ENCODE results near the gene MYOZ2. TPM values are rescaled to one million over a fixed set of nuclear protein-coding genes. Genes with fewer than 3 reads are reported as not detected.

The MYOZ2 gene
- total and polyA plus RNA-seq, 3 experiments from 2014 or later, result not detected

GRCh38 chr4:119116925-119117900 lies 18.4 kb upstream of the MYOZ2 start:
- CTCF ChIA-PET, result no interaction called here
- Mint-ChIP-seq H3K9me3 (no peaks in the 10 kb centered on the region), H3K27ac (no peak overlapping the region), H3K4me1 (peaks cover 0 to 4% (median 4%) of the 10 kb centered on the region in 3 donors), H3K27me3 (peaks cover 0 to 20% of the 10 kb centered on the region in 2 donors), H3K36me3 (no peaks in the 10 kb centered on the region), H3K4me3 (no peak overlapping the region)
- Histone ChIP-seq H3K27ac (ENCODE audit: low read depth, low read length) (no peak overlapping the region), H3K4me3 (ENCODE audit: low read length) (no peak overlapping the region), H3K9me3 (ENCODE audit: low read length) (no peaks in the 10 kb centered on the region), H3K36me3 (ENCODE audit: insufficient read depth, low read length) (no peaks in the 10 kb centered on the region), H3K4me1 (ENCODE audit: insufficient read depth, low read length) (no peaks in the 10 kb centered on the region), H3K27me3 (ENCODE audit: insufficient read depth, low read length, poor library complexity, severe bottlenecking) (no peaks in the 10 kb centered on the region)
- no peak for DNase-seq
- POLR2A ChIA-PET, result no interaction called here

DNA sequence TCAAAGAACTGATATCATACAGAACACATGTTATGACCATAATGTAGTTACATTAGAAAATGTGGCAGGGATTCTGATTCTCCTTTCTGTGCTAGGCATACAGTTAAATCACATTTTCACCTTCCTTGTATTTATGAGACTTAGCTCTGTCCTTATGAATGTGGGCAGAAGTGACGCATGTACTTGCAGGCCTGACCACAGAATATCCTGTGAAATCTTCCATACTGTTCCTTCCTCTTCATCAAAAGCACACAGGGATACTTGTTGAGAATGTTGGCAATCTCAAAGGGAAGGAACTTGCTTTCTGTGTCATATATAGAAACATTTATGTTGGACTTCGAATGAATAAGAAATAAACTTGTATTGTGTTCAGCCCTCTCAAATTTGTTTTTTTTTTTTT lies 17.2 kb upstream of the MYOZ2 start:
- H3K4me3 ChIP-seq (ENCODE audit: low read length), result no peak overlapping the region
- no peaks in the 10 kb centered on the region for H3K9me3 ChIP-seq (ENCODE audit: low read length)
- no peaks in the 10 kb centered on the region for H3K36me3 ChIP-seq (ENCODE audit: insufficient read depth, low read length)
- POLR2A ChIA-PET, result no interaction called here
- no peaks in the 10 kb centered on the region for H3K9me3 Mint-ChIP-seq
- no peaks in the 10 kb centered on the region for H3K4me1 ChIP-seq (ENCODE audit: insufficient read depth, low read length)
- peaks cover 0 to under 1% (median under 1%) of the 10 kb centered on the region in 3 donors for H3K4me1 Mint-ChIP-seq
- H3K27me3 Mint-ChIP-seq, result peaks cover 0 to 17% of the 10 kb centered on the region in 2 donors
- H3K27ac Mint-ChIP-seq, result no peak overlapping the region
- H3K4me3 Mint-ChIP-seq, result no peak overlapping the region
- DNase-seq, result no peak
- H3K36me3 Mint-ChIP-seq, result no peaks in the 10 kb centered on the region
- H3K27me3 ChIP-seq (ENCODE audit: insufficient read depth, low read length, poor library complexity, severe bottlenecking), result no peaks in the 10 kb centered on the region
- no peak overlapping the region for H3K27ac ChIP-seq (ENCODE audit: low read depth, low read length)
- CTCF ChIA-PET, result no interaction called here

- H3K4me1 Mint-ChIP-seq, result peaks cover 5 to 12% (median 5%) of the 10 kb centered on the region in 3 donors
- Histone ChIP-seq H3K36me3 (ENCODE audit: insufficient read depth, low read length) (no peaks in the 10 kb centered on the region), H3K4me1 (ENCODE audit: insufficient read depth, low read length) (no peaks in the 10 kb centered on the region), H3K27me3 (ENCODE audit: insufficient read depth, low read length, poor library complexity, severe bottlenecking) (no peaks in the 10 kb centered on the region), H3K9me3 (ENCODE audit: low read length) (no peaks in the 10 kb centered on the region), H3K27ac (ENCODE audit: low read depth, low read length) (no peak overlapping the region), H3K4me3 (ENCODE audit: low read length) (no peak overlapping the region)
- no peaks in the 10 kb centered on the region for H3K36me3 Mint-ChIP-seq
- DNase-seq, result no peak
- CTCF ChIA-PET, result no interaction called here
- H3K4me3 Mint-ChIP-seq, result no peak overlapping the region
- no peaks in the 10 kb centered on the region for H3K27me3 Mint-ChIP-seq
- POLR2A ChIA-PET, result interaction anchor here (0.7 kb wide), 1 partner anchor 88 kb away, joined by 3 read pairs; the partner anchor contains the start of gene USP53
- no peak overlapping the region for H3K27ac Mint-ChIP-seq
- no peaks in the 10 kb centered on the region for H3K9me3 Mint-ChIP-seq
Observed at GRCh38 chr4:119124352-119124751, 11.3 kb upstream of the MYOZ2 start.

DNA sequence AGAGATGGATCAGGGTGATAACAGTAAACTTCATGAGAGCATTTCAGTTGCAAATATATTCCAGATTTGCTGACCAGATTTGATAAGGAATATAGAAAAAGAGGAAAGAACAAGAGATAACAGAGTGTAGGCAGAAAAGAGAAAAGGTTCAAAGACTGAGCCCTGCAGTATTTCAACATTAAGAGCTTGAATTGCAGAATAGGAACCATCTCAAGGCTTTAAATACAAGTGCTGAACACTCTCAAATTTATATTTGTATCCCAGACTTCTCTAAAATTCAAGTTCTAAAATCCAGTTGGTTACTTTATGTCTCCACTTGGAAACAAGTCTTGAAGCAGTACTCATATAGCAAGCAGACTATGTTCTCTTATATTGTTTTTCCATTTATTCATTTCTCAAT lies 9.7 kb upstream of the MYOZ2 start:
- no peak overlapping the region for H3K27ac Mint-ChIP-seq
- H3K36me3 ChIP-seq (ENCODE audit: insufficient read depth, low read length), result no peaks in the 10 kb centered on the region
- H3K9me3 ChIP-seq (ENCODE audit: low read length), result no peaks in the 10 kb centered on the region
- no peak overlapping the region for H3K4me3 ChIP-seq (ENCODE audit: low read length)
- ChIA-PET POLR2A (no interaction called here), CTCF (no interaction called here)
- H3K4me1 ChIP-seq (ENCODE audit: insufficient read depth, low read length), result no peaks in the 10 kb centered on the region
- DNase-seq, result no peak
- H3K36me3 Mint-ChIP-seq, result no peaks in the 10 kb centered on the region
- H3K27me3 ChIP-seq (ENCODE audit: insufficient read depth, low read length, poor library complexity, severe bottlenecking), result no peaks in the 10 kb centered on the region
- H3K27me3 Mint-ChIP-seq, result peaks cover 0 to 2% of the 10 kb centered on the region in 2 donors
- H3K9me3 Mint-ChIP-seq, result no peaks in the 10 kb centered on the region
- H3K4me3 Mint-ChIP-seq, result no peak overlapping the region
- peaks cover 5 to 12% (median 5%) of the 10 kb centered on the region in 3 donors for H3K4me1 Mint-ChIP-seq
- no peak overlapping the region for H3K27ac ChIP-seq (ENCODE audit: low read depth, low read length)

DNA sequence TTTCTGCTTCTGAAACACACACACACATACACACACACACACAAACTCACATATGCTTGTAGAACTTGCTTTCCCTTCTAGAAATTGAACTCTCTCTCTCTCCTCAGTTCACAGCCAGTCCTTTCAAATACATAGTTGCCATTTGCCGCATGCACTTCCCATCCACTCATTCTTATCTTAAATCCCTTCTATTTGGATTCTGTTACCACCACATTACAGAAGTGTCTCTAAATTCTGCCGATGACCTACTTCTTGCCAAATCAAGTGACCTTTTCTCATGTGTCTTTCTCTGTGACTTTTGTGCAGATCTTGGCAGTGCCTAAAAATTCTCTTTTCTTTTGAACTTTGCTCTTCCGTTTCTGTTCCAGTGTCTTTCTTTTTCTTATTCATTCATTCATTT lies 7.5 kb upstream of the MYOZ2 start:
- ChIA-PET CTCF (no interaction called here), POLR2A (no interaction called here)
- Mint-ChIP-seq H3K27ac (no peak overlapping the region), H3K4me3 (no peak overlapping the region), H3K9me3 (no peaks in the 10 kb centered on the region), H3K4me1 (peaks cover 5 to 12% (median 5%) of the 10 kb centered on the region in 3 donors), H3K27me3 (peaks cover 0 to 2% of the 10 kb centered on the region in 2 donors), H3K36me3 (no peaks in the 10 kb centered on the region)
- DNase-seq, result no peak
- Histone ChIP-seq H3K27ac (ENCODE audit: low read depth, low read length) (no peak overlapping the region), H3K36me3 (ENCODE audit: insufficient read depth, low read length) (no peaks in the 10 kb centered on the region), H3K27me3 (ENCODE audit: insufficient read depth, low read length, poor library complexity, severe bottlenecking) (no peaks in the 10 kb centered on the region), H3K9me3 (ENCODE audit: low read length) (no peaks in the 10 kb centered on the region), H3K4me3 (ENCODE audit: low read length) (no peak overlapping the region), H3K4me1 (ENCODE audit: insufficient read depth, low read length) (no peaks in the 10 kb centered on the region)

DNA sequence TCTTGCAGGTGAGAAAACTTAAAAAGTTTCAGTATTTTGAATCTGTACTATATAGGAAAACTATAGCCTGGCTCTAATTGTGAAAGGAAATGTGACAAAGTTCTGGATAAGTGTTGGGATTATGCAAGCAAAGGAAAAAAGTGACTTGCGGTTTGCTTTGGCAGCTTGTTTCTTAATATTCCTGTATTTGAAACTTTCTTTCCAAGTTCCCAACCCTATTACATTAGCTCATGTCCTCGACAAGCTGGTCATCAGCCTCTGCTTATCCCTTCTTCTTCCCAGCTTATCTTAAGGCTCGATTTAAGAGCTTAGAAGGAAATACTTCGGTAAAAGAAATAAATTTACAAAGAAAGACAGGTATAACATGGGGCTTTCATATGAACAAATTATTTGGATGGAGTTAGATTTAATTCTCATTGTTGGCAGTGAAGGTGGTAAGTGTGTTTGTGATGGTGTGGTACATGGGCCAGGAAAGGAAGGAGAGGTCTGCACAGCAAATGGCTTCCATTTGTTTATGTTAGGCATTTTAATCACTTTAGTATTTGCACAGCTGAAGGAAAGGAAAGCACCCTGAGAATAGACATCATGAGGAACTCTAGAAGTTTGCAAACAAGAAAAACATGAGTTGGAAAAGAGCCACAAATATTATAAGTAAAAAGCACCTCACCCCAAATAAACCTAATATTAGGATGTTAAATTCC lies 5.1 kb upstream of the MYOZ2 start:
- no peak overlapping the region for H3K27ac Mint-ChIP-seq
- Histone ChIP-seq H3K36me3 (ENCODE audit: insufficient read depth, low read length) (no peaks in the 10 kb centered on the region), H3K27ac (ENCODE audit: low read depth, low read length) (no peak overlapping the region), H3K4me1 (ENCODE audit: insufficient read depth, low read length) (no peaks in the 10 kb centered on the region), H3K9me3 (ENCODE audit: low read length) (no peaks in the 10 kb centered on the region), H3K4me3 (ENCODE audit: low read length) (no peak overlapping the region), H3K27me3 (ENCODE audit: insufficient read depth, low read length, poor library complexity, severe bottlenecking) (no peaks in the 10 kb centered on the region)
- no peak overlapping the region for H3K4me3 Mint-ChIP-seq
- no peak for DNase-seq
- H3K4me1 Mint-ChIP-seq, result peaks cover 0 to 4% (median 0%) of the 10 kb centered on the region in 3 donors
- no peaks in the 10 kb centered on the region for H3K9me3 Mint-ChIP-seq
- H3K36me3 Mint-ChIP-seq, result no peaks in the 10 kb centered on the region
- ChIA-PET POLR2A (no interaction called here), CTCF (no interaction called here)
- peaks cover 0 to 2% of the 10 kb centered on the region in 2 donors for H3K27me3 Mint-ChIP-seq

- peaks cover 0 to 3% of the 10 kb centered on the region in 2 donors for H3K27me3 Mint-ChIP-seq
- Histone ChIP-seq H3K4me3 (ENCODE audit: low read length) (no peak overlapping the region), H3K9me3 (ENCODE audit: low read length) (no peaks in the 10 kb centered on the region), H3K27ac (ENCODE audit: low read depth, low read length) (no peak overlapping the region), H3K4me1 (ENCODE audit: insufficient read depth, low read length) (no peaks in the 10 kb centered on the region), H3K27me3 (ENCODE audit: insufficient read depth, low read length, poor library complexity, severe bottlenecking) (no peaks in the 10 kb centered on the region), H3K36me3 (ENCODE audit: insufficient read depth, low read length) (no peaks in the 10 kb centered on the region)
- peaks cover 0 to 9% (median 0%) of the 10 kb centered on the region in 3 donors for H3K4me1 Mint-ChIP-seq
- no peak overlapping the region for H3K27ac Mint-ChIP-seq
- H3K36me3 Mint-ChIP-seq, result no peaks in the 10 kb centered on the region
- H3K4me3 Mint-ChIP-seq, result no peak overlapping the region
- DNase-seq, result no peak
- H3K9me3 Mint-ChIP-seq, result no peaks in the 10 kb centered on the region
- POLR2A ChIA-PET, result no interaction called here
- CTCF ChIA-PET, result no interaction called here
Observed at GRCh38 chr4:119131164-119131563, 4.5 kb upstream of the MYOZ2 start.

DNA sequence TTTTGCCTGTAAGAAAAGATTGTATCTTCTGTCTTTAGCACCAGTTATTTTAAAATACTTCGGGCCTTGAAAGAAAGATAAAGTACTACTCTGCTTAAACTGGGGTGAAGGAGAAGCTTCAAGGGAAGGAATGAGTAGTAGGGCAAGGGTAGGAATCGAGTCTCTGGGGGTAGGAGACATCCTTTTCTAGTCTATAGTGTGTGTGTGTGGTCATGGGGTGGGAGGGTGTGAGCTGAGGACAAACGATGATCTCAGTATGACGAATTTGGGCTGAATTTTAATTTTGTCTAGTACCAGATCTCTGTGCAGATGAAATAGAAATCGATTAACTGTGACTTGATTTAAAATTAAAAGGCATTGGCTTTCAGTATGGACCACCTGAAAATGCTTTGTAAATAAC lies 3.3 kb upstream of the MYOZ2 start:
- no peaks in the 10 kb centered on the region for H3K36me3 Mint-ChIP-seq
- Histone ChIP-seq H3K36me3 (ENCODE audit: insufficient read depth, low read length) (no peaks in the 10 kb centered on the region), H3K4me1 (ENCODE audit: insufficient read depth, low read length) (no peaks in the 10 kb centered on the region), H3K9me3 (ENCODE audit: low read length) (no peaks in the 10 kb centered on the region), H3K27ac (ENCODE audit: low read depth, low read length) (no peak overlapping the region), H3K27me3 (ENCODE audit: insufficient read depth, low read length, poor library complexity, severe bottlenecking) (no peaks in the 10 kb centered on the region), H3K4me3 (ENCODE audit: low read length) (no peak overlapping the region)
- H3K4me3 Mint-ChIP-seq, result no peak overlapping the region
- peaks cover under 1 to 11% (median 3%) of the 10 kb centered on the region in 3 donors for H3K4me1 Mint-ChIP-seq
- H3K27me3 Mint-ChIP-seq, result peaks cover 0 to 3% of the 10 kb centered on the region in 2 donors
- H3K9me3 Mint-ChIP-seq, result no peaks in the 10 kb centered on the region
- POLR2A ChIA-PET, result no interaction called here
- DNase-seq, result no peak
- CTCF ChIA-PET, result no interaction called here
- H3K27ac Mint-ChIP-seq, result no peak overlapping the region
